ENCODE measurements around the gene TFCP2L1.
A peak's percentile ranks its signal among the peaks of the same experiment; 100 is the strongest.

The TFCP2L1 gene

DNA sequence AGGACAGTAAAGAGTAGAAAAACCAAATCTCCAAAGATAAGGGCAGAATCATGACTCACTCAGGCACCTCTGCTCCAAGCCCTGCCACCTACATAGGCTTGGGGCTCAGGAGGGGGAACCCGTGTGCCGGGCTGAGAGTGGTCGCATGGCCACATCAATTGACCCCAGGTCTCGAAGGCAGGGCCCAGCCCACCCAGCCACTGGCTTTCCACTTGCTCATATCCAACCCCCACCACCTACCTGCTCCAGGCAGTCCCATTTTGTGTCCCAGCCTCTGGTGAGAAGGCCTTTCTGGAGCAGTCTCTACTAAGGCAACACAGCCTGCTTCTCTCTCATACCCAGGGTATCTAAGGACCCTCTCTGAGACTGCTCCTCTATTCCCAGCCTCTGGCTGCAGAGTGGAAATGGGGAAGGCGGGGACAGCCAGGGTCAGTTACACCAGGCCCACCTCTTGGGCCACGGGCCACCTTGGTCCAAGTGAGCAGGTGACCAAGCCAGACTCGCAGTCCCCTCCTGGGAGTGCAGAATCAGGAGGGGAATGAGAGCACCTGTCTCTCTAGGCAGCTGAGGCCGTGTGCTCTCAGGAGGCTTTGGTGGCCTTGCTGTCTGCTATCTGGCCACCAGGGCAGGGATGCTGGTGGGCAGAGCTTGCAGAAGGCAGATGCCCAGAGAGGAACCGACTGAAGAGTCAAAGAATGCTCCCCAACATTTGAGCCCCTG is 20.8 kb downstream of the TFCP2L1 start:
- DNase-seq = no peak

DNA sequence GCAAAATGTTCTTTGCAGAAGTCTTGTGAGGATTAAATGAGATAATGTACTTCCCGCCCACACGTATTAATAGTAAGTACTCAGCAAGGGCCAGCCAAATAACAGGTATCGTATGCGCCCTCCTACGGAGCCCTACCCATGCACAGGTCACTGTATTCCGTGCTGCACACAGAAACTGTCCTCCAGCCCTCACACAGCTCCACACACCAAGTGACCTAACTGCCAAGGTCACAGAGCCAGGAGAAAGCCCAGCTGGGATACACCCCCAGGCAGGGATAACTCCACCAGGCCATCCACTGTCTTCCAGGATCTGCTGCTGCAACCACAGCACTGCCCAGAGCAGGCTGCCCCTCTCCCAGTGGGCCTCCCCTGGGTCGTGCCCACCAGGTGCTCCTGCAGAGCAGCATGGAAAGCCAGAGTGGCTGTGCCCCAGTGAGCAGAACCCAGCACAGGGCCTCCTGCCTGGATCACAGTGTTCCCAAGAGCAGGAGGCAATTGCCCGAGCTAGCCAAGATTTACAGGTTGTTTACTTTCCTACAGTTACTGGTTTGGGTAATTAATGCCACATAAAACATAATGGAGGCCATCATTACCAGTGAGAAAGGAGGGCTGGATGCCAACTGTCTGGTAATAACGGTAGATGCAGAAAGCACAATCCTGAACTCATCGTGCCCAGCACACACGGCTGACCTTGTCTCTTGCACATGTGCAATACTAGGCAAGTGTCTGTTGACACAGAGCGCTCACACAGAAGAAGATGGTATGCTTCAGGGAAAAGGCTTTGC is 24.4 kb downstream of the TFCP2L1 start:
- DNase-seq = peak; percentile 73 to 92

DNA sequence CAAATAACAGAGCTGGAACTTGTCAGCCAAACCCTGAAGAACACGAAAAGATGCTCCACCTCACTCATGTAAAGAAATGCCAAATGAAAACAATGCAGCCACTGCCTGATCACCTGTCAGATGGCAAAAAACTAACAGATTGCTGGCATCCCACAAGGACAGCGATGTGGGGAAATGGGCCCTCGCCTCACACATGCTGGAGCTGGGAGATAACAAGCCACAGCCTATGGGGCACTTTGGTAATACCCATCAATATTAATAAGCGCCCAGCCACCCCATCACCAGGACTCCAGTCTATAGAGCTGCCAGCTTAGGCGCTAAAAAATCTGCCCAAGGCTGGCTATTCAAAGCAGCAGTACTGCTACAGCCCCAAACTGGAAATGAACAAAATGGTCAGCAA is 27.0 kb downstream of the TFCP2L1 start:
- DNase-seq = no peak

DNA sequence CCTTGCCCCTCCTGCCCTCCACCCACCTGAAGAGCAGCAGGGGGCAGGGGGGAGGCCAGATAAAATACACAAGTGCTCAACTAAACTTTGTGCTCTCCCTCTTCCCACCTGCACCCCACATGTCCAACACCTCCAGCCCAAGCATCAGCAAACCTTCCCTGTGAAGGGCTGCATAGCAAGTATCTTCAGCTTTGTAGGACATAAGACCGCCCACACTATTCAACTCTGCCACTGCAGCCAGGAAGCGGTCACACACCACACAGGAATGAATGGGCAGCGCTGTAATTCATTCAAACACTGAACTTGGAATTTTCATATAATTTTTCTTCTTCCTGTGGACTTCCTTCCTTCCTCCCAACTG is 27.5 kb downstream of the TFCP2L1 start:
- DNase-seq = no peak

DNA sequence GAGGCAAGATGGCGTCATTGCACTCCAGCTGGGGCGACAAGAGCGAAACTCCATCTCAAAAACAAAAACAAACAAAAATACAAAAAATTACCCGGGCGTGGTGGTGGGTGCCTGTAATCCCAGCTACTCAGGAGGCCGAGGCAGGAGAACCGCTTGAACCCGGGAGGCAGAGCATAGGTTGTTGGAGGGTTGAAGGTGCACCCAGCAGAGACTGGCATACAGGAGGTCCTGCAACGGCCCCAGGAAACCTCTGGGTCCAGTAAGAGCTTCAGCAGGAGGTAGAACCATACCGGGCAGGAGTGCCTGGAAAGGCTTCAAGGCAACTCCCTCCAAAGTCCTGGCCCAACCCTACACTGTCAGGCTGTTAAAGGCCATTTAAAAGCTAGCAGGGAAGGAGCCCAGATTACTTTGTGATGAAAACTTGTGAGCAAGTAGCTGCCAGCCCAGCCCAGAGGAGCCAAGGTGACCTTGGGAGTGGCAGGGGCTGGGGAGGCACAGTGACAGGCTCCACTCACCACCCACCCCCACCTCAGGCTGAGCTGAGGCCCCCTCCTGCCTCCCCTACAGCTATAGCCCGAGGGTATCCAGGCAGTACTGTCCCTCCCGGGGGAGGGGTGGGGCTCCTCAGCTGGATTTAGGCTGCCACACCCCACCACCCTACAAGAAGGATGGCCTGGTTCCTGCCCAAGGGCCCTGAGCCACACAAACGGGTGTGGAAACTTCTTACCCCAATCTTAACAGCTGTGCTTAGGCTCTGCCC is 28.1 kb downstream of the TFCP2L1 start:
- no peak for DNase-seq

DNA sequence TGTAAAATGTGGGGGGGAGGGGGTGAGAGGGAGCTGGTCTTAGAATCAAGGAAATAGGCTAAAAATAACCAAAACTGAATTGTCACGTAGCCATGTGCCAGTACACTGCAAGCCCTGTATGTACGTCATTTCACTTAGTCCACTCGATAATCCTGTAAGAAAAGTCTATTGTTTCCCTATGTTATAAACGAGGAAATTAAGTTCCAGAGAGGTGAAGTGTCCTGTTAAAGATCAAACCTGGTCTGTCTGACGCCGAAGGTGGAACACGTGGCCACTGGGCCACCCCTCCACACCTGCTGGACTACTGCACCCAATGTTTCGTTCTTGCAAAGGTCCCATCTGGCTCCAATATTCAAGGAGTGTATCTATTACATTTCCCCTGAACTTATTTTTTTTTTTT is 29.6 kb downstream of the TFCP2L1 start:
- DNase-seq = no peak

DNA sequence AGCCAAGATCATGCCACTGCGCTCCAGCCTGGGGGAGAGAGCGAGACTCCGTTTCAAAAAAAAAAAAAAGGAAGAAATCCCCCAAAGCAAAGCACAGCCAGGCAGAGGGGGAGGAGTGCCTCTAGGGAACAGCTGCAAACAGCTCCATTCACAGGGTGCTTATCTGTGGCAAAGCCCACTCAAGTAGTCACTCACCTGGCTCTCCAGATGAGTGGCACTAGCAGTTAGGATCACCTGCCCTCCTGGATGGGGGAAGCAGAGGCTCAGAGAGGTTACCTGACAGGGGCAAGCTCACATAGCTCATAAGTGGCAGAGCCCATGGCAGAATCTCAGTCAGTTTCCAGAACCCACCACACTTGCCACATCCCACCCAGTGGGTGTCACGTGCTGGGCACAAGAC is 30.3 kb downstream of the TFCP2L1 start:
- no peak for DNase-seq

DNA sequence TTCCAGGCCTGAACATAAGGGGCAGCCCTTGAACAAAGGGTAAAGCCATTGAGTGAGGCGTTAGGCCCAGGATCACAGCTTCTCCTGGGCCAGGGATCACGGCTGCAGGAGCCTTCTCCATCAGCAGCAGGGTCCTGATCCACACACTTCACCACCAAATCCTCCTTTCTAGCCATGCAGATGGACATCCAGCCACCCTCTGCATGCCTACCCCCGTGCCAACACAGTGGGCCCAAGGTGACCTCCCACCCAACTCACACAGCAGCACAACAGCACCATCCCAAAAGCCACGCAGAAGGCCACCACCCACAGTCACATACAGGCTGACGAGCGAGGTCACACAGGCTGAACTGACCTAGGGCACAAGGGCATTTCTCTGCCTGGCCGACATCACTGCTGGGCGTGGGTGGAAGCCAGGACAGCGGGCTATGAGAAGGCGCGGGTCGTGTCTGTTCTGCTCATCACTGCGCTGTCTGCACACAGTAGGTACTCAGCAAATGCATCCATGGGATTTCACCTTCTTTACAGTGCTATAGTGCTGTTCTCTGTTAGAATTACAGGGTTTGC is 31.2 kb downstream of the TFCP2L1 start:
- no peak for DNase-seq

DNA sequence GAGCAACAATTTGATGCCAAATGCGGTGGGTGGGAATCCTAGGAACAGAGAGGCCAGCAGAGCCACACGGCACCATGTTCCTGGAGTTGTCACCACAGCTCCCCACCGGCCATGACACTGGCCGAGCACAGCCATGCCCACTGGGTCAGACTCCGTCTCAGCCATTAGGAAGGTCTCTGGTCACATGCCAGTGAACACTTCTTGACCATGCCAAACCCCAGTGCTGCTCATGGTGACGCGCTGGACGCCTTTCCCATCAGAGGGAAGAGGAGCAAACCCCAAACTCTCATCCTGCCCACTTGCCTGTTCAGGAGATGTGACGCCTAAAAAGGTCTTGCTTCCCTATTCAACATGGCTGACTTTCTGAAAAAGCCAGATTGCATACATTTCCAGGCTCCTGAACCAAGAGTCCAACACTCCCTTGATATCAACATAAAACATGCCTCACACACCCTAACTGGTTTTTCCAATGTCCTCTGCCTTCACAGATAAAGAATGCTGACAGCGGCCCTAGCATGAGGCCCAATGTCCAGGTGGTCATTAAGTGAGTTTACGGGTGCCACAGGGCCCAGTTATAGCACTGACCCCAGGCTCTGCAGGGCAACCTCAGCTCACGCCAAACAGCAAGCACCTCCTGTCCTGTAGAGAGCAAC is 31.9 kb downstream of the TFCP2L1 start:
- DNase-seq = no peak

DNA sequence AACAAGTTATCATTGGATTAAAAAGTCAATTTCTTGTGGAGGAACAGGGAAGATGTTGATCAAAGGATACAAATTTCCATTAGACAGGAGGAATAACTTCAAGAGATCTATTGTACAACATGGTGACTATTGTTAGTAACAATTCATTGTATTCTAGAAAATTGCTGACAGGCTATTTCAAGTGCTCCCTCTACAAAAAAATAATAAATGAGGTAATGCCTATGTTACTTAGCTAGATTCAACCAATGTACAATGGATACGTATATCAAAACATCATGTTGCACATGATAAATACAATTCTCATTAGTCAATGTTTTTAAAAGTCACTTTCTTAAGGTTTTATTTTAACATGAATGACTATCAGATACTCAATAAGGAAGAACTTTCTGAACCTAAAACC is 33.5 kb downstream of the TFCP2L1 start:
- DNase-seq = no peak

DNA sequence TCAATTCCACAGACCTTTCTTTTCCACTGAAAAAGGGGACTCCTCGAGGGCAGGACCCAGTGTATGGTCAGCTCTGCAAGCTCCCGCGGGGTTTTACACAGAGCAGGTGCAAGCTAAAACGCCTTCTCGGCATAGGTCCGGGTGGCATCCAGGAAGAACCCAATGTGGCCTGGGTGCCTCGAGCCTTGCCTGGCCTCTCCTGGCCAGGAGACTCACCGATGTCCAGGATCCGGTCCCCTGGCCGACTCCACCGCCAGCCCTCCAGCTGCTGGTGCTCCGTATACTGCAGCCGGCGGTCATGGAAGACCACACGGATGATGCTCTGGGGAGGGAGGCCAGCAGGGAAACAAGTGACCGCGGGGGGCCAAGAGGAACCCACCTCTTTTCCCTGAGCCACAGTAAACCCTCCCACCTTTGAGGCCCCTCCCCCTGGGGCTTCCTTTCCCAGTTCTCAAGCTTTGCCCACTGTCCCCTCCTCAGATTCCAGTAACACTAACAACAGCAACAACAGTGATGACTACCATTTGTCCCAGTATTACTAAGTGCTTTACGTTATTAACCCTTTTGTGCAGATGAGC is 36.1 kb downstream of the TFCP2L1 start:
- no peak for DNase-seq

DNA sequence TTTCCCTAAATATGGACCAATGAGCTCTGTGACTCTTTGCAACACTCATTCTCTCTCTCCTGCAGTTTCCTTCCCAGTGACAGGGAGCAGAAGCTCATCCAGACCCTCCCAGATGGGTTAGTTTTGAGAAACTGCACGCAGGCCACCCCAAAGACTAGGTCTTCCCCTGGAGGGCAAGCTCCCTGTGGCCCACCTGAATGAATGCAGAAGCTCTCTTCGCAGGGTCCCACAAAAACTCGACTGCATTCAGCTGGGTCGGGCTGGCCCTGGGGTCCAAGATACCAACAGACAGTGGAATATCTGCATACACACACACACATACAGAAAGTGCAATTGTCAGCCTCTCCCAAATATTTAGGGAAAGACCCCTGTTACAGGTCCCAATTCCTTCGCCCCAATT is 37.0 kb downstream of the TFCP2L1 start:
- no peak for DNase-seq

DNA sequence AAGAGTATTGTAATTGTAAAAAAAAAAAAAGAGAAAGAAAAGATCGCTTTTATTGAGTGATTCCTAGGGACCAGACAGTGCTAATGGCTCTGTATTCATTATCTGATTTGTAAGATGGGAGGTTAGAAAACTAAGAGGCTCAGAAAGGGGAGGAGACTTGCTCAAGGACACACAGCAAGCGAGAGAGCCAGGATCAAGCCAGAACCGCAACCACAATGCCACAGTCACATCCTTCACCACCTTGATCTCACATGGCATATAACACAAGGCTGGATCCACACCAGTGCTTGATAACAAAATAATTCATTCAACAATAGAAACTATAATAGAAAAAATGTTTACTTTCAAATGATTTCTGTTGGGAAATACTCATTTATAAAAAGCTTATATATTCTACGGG is 37.5 kb downstream of the TFCP2L1 start:
- no peak for DNase-seq

DNA sequence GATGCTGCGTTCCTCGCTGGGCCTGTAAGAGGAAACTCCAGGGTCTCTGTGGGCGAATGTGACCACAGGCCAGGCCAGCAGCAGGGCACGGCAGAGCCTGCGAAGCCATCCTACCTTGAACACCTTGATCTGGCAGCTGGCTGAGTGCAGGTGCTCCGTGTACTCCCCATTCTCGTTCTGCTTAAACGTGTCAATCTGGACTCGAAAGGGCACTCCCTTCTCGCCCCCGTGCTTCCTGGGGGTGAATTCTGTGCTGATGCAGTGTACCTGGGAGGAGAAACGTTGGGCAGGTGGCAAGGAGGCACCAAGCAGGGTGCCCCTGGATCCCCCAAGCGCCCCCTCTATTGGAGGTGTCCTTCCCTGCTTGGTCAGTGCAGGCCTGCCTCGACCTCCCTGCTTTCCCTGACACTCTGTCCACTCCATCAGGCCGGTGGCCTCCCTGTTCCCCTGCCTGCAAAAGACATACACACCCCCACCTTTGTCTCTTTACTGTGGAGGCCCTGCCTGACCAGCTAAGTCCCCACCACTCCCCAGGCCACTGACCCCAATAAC is 38.2 kb downstream of the TFCP2L1 start:
- DNase-seq = no peak

DNA sequence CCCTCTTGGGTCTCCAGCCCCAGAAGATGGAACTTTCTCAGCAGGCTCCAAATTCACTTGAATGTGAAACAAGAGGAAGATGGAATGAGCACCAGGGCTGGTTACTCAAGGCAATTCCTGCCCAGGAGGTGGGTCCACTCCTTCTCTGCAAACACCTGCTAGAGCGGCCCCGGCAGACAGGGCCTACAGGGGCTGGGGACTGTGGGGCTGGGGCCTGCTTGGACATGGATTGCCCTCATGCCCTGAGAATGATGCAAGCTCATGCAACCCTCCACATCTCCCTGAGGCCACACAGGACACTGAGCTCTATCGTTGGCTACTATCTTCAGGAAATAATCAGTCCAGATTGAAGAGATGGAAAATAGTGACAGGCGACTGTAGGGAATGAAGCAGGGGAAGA is 39.1 kb downstream of the TFCP2L1 start:
- DNase-seq = no peak

DNA sequence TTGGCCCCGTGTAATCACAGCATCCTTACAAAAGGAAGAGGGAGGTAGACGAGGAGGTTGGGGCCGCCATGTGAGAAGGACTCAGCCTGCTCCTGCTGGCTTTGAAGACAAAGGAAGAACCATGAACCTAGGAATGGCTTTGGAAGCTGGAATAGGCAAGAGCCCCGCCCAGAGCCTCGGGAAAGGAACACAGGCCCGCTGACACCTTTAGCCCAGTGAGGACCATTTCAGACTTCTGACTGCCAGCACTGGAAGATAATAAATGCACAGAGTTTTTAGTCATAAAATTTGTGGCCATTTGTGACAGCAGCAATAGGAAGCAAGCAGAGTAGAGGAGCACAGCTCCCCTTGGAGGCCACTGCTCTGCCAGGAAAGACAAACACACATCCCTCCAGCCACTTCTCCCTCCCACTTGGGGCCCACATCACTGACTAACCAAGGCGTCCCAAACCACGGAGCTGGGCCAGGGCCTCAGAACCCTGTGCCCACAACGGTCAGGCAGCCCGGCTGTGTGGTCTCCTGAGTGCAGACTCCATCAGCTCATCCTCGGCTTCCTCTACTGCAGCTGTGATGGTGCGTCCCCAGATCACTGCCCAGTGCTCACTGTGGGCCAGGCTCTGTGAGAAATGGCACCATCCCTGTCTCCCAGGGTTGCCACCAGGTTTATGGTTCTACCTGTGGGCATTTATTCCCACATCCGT is 39.7 kb downstream of the TFCP2L1 start:
- no peak for DNase-seq

DNA sequence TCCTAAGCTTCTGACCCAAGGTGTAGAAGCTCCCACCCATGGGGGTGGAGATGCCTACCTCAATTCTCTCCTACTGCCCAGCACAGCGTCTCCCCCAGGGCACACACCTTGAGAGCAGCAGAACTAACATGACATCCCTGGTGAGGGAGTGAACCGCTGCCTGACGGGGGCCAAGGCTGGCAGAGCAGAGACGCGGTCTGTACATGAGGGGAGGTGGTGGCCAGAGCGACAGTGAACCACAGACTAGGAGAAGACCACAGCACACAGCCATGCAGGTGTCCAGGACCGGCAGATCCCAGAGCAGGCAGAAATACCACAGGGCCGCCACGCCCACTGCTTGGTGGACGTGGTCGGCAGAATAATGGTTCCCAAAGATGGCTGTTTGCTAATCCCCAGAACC is 40.4 kb downstream of the TFCP2L1 start:
- DNase-seq = no peak

DNA sequence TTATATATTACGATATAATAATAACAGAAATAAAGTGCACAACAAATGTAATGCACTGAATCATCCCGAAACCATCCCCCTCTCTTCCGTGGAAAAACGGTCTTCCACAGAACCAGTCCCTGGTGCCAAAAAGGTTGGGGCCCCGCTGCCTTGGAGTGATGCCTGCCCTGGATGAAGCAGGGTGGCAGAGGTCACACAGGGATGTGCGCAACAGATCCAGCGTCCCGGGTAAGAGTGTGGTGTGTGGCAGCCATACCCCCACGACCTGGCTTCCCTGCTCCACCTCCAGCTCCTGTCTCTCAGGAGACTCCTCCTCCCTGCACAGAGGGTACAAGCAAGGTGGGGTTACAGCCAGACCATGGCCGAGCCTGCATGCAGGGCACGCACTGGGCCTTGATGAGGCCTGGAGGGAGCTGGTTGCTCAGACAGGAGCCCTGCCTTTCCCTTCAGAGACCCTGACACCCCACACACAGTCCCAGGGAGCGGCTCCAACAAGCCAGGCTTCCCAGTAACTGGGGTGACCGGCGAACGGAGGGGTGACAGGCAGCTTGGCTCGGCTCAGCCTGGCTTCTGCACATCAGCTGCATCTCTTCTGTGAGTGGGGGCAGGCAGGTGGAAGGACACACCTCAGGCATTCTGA is 41.1 kb downstream of the TFCP2L1 start:
- DNase-seq = no peak

DNA sequence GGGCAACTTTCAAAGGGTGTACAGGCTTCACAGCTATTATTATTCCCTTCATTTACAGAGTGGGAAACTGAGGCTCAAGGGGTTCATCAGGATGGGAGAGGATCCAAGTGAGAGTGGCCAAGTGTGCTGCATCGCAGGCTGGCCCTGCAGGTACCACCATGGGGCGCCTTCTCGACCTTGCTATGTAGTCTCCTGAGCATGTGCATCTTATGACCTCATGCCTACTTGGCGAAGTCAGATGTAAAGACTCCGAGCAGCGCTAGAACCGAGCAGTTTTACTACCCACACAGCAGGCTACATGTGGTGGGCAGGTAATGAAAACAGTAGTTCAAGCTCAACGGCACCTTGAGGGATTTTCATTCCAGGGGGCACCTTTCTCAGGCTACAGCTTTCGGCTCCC is 42.0 kb downstream of the TFCP2L1 start:
- DNase-seq = no peak

DNA sequence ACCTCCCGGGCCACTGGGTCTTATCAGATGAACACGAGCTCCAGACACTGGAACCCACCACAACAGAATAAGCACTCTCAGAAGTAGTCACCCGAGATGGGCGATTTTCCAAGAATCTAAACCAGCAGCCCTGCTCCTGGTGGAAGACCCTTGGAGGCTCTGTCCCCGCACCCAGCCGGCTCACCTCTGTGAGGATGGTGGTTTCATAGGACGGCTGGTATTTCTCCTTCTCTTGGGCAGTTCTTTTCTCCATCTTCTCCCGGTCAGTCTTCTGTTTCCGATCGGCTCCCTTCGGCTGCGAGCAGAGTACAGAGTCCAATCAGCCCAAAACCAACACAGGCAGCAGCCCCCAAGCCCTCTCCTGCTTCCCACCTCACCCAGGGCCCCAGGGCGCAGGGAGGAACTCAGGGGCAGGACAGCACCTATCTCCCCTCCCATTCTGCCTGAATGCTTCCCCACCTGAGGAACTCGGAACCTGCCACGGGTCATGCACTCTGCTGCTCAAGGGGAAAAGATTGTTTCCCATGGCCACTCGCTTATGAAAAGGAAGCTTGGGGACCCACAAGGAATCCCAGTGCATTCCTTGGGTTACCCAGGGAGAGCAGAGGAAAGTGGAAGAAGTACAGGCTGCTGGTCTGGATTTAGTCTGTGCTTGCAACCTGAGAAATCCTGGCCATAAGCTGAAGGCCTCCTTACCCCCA is 42.7 kb downstream of the TFCP2L1 start:
- no peak for DNase-seq

DNA sequence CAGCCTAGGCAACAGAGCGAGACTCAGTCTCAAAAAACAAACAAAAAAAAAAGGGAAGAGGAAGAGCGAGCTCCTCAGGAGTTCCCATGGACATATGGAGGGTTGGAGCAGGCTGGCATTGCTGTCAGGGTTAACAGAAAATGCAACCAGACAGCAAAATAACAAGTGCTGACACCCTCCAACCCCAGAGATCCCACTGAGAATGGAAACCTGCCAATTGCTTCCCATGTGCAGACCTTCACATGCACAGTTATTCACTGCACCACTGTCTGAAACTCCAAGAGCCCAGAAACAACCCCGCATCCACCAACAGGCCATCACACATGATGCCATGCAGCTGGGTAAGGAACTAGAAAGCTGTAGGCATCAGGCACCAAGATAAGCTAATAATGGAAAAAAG is 43.5 kb downstream of the TFCP2L1 start:
- DNase-seq = no peak
